ENCODE results near the gene GPNMB.
A peak's percentile ranks its signal among the peaks of the same experiment; 100 is the strongest.

Gene GPNMB

GRCh38 chr7:23228412-23228811, 18.2 kb upstream of the GPNMB start:
- DNase-seq (ENCODE audit: low read depth in 4 of 4, low spot score in 1 of 4), result no peak

- DNase-seq (ENCODE audit: low read depth in 4 of 4, low spot score in 1 of 4), result no peak
These were observed 15.9 kb upstream of the GPNMB start for GRCh38 chr7:23230641-23231101.

DNA sequence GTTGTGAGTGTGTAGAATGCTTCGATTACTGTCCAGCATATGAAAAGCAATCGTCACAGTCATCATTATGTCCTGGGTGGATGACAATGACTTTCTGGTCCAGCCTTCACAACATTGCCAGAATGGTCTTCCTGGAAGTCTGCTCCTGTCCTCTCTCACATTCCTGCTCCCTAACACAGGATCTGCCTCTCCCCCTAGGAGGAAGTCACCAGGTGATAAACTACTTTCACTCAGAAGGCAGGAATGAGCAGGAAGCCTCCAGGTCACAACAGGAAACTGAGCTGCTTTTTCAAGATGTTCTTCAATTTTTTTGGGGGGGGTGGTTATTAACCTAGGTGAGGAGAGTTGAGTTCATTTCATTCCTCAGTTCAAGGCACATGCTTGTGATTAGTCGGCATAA, 13.6 kb upstream of the GPNMB start:
- DNase-seq (ENCODE audit: low read depth in 4 of 4, low spot score in 1 of 4), result no peak

DNA sequence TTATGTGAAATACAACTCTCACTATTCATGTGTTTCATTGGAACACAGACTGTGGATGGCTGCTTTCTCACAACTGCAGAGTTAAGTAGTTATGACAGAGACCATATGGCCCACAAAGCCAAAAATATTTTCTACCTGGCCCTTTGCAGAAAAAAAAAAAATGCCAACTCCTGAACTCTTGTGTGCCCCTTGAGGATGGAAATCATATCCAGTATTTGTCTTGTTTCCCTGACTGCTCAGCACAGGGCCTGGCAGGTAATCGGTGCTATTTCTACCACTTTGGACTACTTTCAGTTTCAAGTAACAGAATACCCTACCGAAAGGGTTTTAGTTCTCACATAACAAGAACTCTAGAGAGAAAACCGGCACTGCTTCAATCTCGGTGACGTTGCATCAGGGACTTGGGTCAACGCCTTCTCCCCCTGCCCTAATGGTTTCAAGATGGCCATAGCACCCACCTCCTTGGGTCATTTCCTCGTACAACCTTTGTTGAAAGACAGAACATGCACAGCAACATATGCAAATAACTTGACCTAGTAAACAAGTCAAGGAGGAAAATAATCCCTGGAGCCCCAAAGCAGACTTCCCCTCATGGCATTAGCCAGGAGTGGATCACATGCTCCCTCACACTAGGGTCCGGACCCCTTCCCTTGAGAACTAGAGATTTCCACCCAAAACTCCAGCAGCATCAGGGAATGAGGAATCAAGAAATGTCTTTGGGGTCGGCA, 11.8 kb upstream of the GPNMB start:
- no peak for DNase-seq (ENCODE audit: low read depth in 4 of 4, low spot score in 1 of 4)

- no peak for DNase-seq (ENCODE audit: low read depth in 4 of 4, low spot score in 1 of 4)
These were observed 10.8 kb upstream of the GPNMB start for GRCh38 chr7:23235813-23236221.

- no peak for DNase-seq (ENCODE audit: low read depth in 4 of 4, low spot score in 1 of 4)
These were observed 9.6 kb upstream of the GPNMB start for GRCh38 chr7:23237000-23237399.

DNA sequence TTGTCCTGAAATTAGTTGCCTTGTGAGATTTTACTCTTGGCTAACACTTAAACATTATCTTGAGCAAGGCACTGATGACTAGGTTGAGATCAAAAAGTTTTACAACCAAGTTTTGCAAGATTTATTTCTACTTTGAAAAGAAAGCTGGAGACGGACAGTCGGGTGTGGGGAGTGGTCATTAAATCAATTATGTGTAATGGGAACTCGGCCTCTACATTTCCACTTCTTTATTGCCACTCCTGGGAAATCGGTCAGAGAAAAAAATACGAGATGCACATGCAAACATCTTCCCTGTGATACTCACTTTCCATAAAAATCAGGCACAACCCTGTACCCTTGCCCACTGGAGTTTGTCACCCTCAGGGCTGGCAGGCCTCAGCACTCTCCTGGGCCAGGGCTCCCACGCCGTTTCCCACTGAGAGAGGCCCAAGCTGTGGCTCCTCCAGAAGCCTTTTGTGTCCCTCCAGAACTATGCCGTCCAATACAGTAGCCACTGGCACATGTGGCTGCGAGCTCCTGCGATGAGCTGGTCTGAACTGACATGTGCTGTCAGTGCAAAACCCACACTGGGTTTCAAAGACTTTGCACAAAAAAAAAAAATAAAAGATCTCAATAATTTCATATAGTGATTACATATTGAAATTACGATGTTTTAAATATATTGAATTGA, 7.5 kb upstream of the GPNMB start:
- DNase-seq (ENCODE audit: low read depth in 4 of 4, low spot score in 1 of 4), result no peak

DNA sequence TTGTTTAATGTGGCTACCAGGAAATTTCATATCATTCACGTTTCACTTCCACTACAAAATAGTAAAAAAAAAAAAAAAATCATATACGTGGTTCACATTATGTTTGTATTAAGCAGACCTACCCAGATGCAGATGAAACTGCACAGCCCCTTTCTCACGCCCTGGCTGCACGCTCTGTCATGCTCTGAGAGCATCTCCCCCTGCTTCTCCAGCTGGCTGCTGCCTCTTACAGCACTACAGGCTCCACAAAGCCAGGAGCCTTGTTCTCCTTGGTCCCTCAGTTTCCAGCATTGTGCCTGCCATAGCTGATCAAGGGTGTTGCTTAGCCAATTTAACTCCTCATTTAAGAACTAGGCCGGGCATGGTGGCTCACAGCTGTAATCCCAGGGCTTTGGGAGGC, 6.9 kb upstream of the GPNMB start:
- no peak for DNase-seq (ENCODE audit: low read depth in 4 of 4, low spot score in 1 of 4)

DNA sequence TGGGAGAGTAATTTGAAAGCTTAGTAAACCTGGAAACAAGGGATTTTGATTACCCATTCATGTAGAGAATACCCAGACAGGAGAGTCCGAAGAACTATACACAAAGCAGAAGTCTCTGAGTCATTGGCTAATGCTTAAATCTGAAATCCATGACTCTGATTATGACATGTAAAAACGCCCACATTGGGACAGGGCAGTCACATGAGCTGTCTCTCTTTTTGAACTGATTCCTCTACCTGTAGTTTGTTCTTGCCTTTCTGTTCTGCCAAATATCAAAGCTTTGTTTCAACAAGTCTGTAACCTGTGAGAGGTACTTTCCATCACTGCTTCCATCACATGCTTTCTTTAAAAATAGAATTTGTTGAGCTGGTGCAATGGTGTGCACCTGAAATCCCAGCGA, 4.3 kb upstream of the GPNMB start:
- no peak for DNase-seq (ENCODE audit: low read depth in 4 of 4, low spot score in 1 of 4)

DNA sequence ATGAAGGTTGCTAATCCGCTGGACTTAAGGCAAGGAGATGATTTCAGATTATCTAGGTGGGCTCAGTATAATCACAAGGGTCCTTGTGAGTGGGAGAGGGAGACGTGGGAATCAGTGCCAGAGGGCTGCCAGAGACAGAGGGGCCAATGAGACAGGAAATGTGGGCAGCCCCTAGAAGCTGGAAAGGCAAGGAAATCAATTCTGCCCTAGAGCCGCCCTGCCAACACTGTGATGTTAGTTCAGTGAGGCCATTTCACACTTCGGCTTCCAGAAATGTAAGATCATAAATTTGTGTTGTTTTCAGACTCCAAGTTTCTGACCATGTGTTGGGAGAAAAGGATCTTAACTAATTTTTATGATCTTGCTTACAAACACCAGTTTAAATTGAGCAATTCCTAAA, 3.6 kb upstream of the GPNMB start:
- DNase-seq (ENCODE audit: low read depth in 4 of 4, low spot score in 1 of 4), result no peak

DNA sequence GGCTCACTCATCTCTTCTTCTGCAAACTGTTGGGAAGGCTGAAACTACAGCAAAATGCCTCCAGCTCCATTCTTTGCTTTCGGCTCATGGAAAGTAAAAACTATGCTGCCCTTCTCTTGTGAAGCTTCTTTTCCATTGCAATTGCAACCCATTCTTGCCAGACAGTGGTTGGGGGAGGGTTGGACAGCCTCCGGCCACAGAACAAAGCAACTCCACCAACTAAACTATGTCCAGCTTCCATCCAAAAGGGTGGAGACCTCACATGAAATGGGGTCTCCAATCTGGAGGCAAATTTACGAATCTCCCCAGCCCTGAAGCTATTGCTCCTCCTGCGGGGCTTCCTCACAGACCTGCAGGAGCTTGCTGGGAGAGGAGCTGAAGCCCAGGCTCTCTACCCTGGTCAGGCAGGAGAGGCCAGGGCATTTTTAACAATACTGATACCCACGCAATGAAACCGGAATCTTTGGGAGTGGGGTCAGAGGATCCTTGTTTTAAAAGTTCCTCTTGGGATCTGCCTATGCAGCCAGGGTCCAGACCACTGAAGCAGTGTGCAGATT, 549 bp downstream of the GPNMB start:
- no peak for DNase-seq (ENCODE audit: low read depth in 4 of 4, low spot score in 1 of 4)

- no peak for DNase-seq (ENCODE audit: low read depth in 4 of 4, low spot score in 1 of 4)
These were observed 1.2 kb downstream of the GPNMB start for GRCh38 chr7:23247603-23248335.

- no peak for DNase-seq (ENCODE audit: low read depth in 4 of 4, low spot score in 1 of 4)
These were observed 2.9 kb downstream of the GPNMB start for GRCh38 chr7:23249486-23249885.

- DNase-seq (ENCODE audit: low read depth in 4 of 4, low spot score in 1 of 4), result no peak
These were observed 7.6 kb downstream of the GPNMB start for GRCh38 chr7:23254051-23254681.

GRCh38 chr7:23256731-23257130, 10.2 kb downstream of the GPNMB start:
- no peak for DNase-seq (ENCODE audit: low read depth in 4 of 4, low spot score in 1 of 4)

DNA sequence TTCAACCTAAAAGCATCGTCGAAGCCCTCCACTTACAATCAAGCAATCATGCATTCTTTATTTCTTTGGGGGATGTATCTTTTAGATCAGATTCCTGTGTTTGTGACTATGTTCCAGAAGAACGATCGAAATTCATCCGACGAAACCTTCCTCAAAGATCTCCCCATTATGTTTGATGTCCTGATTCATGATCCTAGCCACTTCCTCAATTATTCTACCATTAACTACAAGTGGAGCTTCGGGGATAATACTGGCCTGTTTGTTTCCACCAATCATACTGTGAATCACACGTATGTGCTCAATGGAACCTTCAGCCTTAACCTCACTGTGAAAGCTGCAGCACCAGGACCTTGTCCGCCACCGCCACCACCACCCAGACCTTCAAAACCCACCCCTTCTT, 13.8 kb downstream of the GPNMB start:
- DNase-seq (ENCODE audit: low read depth in 4 of 4, low spot score in 1 of 4), result no peak

- DNase-seq (ENCODE audit: low read depth in 4 of 4, low spot score in 1 of 4), result peak; percentile 20 to 34 (median 28)
These were observed 15.4 kb downstream of the GPNMB start for GRCh38 chr7:23261843-23262452.

GRCh38 chr7:23264916-23265458, 18.4 kb downstream of the GPNMB start:
- DNase-seq (ENCODE audit: low read depth in 4 of 4, low spot score in 1 of 4), result no peak

DNA sequence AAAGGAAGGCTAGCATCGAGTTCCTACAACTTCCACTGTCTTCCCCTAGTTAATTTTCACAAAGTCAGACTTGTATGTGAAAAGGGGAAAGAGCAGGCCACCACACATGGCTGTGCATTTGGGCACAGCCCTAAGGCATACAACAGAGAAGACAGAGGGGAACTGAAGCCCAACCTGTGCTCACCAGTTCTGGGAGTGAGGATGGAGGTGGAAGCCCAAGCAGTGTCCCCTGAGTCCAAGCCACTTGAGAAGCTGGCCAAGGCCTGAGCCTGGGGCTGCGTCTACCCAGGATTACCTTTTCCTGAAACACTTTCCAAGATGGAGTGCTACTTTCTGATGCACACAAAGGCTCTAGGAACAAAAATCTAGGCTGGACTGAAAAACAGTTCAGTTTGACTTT, 20.3 kb downstream of the GPNMB start:
- no peak for DNase-seq (ENCODE audit: low read depth in 4 of 4, low spot score in 1 of 4)

DNA sequence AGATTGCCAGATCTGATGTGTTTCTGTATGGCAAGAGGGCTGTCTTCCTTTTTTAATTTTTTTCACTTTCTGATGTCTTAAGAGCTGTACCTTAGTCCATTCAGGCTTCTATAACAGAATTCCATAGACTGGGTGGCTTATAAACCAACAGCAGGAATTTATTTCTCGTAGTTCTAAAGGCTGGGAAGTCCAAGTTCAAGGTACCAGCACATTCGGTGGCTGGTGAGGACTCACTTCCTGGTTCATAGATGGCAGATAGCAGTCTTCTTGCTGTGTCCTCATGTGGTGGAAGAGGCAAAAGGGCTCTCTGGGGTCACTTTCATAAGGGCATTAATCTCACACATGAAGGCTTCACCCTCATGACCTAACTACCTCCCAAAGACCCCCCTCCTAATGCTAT, 20.8 kb downstream of the GPNMB start:
- DNase-seq (ENCODE audit: low read depth in 4 of 4, low spot score in 1 of 4), result no peak

- no peak for DNase-seq (ENCODE audit: low read depth in 4 of 4, low spot score in 1 of 4)
These were observed 21.6 kb downstream of the GPNMB start for GRCh38 chr7:23268167-23268566.
